ENCODE data around the gene CD44.

CD44 gene

DNA sequence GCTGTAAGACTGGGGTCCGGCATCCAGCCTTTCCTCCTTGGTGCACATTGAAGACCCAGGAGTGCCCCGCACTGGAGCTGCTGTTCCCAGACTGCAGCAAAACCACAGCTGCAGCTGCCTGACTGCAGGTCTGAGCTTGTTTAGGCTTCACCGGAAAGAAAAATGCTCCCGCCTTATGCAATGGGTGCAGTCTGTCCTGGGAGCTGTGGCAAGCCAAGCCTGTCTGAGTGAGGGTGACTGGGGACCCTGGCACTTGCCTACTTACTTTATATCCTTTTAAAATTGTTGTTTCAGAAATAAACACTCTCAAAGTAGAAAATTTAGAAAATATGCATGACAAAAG lies 23.3 kb upstream of the CD44 start:
- H3K9me3 ChIP-seq (ENCODE audit: insufficient read depth, low read length, severe bottlenecking) = no peaks in the 10 kb centered on the region
- H3K27me3 ChIP-seq (ENCODE audit: insufficient read depth, low read length, poor library complexity) = no peaks in the 10 kb centered on the region
- H3K4me3 ChIP-seq (ENCODE audit: low read depth in 1 of 2, low read length in 2 of 2) = no peak overlapping the region
- H4K20me1 ChIP-seq (ENCODE audit: insufficient read depth, low read length) = no peaks in the 10 kb centered on the region
- peak overlapping the region; percentile 32 for H3K4me2 ChIP-seq (ENCODE audit: insufficient read depth, low read length)
- no peak overlapping the region for H3K9ac ChIP-seq (ENCODE audit: low read depth, low read length)
- no peaks in the 10 kb centered on the region for H3K79me2 ChIP-seq (ENCODE audit: insufficient read depth, low read length)
- peak; percentile 84 for ATAC-seq (ENCODE audit: insufficient read depth, low read depth)
- H3K27ac ChIP-seq (ENCODE audit: low read length) = peak overlapping the region; percentile 66
- H3K36me3 ChIP-seq (ENCODE audit: insufficient read depth, low read length) = no peaks in the 10 kb centered on the region
- no peak overlapping the region for H2AFZ ChIP-seq (ENCODE audit: low read depth, low read length)
- peak; percentile 67 for DNase-seq
- TF ChIP-seq, protein P1, sequence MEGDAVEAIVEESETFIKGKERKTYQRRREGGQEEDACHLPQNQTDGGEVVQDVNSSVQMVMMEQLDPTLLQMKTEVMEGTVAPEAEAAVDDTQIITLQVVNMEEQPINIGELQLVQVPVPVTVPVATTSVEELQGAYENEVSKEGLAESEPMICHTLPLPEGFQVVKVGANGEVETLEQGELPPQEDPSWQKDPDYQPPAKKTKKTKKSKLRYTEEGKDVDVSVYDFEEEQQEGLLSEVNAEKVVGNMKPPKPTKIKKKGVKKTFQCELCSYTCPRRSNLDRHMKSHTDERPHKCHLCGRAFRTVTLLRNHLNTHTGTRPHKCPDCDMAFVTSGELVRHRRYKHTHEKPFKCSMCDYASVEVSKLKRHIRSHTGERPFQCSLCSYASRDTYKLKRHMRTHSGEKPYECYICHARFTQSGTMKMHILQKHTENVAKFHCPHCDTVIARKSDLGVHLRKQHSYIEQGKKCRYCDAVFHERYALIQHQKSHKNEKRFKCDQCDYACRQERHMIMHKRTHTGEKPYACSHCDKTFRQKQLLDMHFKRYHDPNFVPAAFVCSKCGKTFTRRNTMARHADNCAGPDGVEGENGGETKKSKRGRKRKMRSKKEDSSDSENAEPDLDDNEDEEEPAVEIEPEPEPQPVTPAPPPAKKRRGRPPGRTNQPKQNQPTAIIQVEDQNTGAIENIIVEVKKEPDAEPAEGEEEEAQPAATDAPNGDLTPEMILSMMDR (IDR thresholded peaks at IDR 0.05; ENCODE audit: borderline replicate concordance, extremely low read depth, low read length, poor library complexity, severe bottlenecking) = peak; percentile 10
- TF ChIP-seq EZH2 (IDR thresholded peaks at IDR 0.05; ENCODE audit: borderline replicate concordance, low read depth, low read length, severe bottlenecking) = no peak
- H3K4me1 ChIP-seq (ENCODE audit: insufficient read depth, low read length) = peaks cover 34% of the 10 kb centered on the region

DNA sequence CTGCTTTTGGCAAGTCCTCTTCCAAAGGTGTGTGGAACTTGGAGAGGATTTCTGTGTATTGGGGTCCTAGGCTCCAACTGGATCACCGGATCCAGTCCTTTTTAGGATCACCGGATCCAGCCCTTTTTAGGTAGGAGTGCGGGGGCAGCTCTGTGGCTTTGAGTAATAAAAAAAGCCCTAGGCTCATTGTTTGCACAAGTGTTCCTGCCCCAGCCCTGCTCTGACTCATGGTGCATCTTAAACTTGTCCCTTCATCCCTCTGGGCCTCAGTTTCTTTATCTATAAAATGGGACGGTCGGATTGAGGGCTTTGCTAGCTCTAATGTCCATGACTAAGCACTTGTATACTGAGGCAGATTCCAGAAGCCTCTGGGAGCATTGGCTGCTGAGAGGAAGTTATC lies 22.7 kb upstream of the CD44 start:
- Histone ChIP-seq H3K9ac (ENCODE audit: low read depth, low read length) (no peak overlapping the region), H4K20me1 (ENCODE audit: insufficient read depth, low read length) (no peaks in the 10 kb centered on the region), H3K9me3 (ENCODE audit: insufficient read depth, low read length, severe bottlenecking) (no peaks in the 10 kb centered on the region), H3K36me3 (ENCODE audit: insufficient read depth, low read length) (no peaks in the 10 kb centered on the region), H3K27me3 (ENCODE audit: insufficient read depth, low read length, poor library complexity) (no peaks in the 10 kb centered on the region), H3K4me2 (ENCODE audit: insufficient read depth, low read length) (no peak overlapping the region; the same call in 1 of the 2 replicates), H3K27ac (ENCODE audit: low read length) (peak overlapping the region; percentile 66), H2AFZ (ENCODE audit: low read depth, low read length) (no peak overlapping the region), H3K4me3 (ENCODE audit: low read depth in 1 of 2, low read length in 2 of 2) (no peak overlapping the region), H3K79me2 (ENCODE audit: insufficient read depth, low read length) (no peaks in the 10 kb centered on the region), H3K4me1 (ENCODE audit: insufficient read depth, low read length) (peaks cover 34% of the 10 kb centered on the region)
- DNase-seq (no peak), ATAC-seq (ENCODE audit: insufficient read depth, low read depth) (no peak)
- TF ChIP-seq, protein P1 (IDR thresholded peaks at IDR 0.05; ENCODE audit: borderline replicate concordance, extremely low read depth, low read length, poor library complexity, severe bottlenecking) = no peak
- TF ChIP-seq EZH2 (IDR thresholded peaks at IDR 0.05; ENCODE audit: borderline replicate concordance, low read depth, low read length, severe bottlenecking) = no peak

DNA sequence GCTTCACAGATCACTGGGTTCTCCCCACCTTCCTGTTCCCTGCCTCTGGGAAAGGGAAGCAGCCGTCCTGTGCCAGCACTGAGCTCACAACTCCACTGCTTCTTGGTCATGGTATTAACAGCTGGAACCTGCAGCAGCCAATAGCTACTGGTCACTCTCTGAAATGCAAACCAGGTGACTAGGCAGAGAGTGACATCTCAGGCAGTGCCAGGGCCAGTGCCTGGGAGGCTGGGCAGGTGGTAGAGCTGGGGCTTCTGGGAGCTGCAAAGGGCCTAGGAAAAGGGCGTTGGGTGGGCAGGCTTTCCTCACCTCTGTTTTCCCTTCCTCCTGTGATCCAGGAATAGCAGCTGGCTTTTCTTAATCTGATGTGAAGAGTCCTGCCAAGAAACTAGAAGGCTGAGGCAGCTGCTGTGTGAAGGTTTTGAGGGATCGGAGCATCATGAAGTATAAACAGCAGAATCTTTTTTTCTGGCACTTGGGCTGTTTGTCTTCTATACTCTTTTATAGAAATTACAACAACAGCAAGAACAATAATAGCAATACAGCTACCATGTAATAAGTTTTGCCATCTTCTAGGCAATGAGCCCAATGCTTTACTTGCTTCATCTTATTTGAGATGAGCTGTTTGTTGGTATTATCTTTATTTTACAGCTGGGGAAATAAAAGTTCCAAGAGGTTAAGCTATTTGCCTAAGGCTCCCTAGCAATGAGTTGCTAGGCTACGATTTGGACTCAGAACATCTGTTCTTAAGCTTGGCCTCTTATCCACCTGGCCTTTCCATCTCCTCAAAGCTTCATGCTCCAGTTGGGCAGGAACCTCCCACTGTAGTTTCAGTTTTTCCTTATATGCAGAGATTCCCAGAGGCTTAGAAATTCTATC lies 22.0 kb upstream of the CD44 start:
- no peaks in the 10 kb centered on the region for H3K27me3 ChIP-seq (ENCODE audit: insufficient read depth, low read length, poor library complexity)
- TF ChIP-seq EZH2 (IDR thresholded peaks at IDR 0.05; ENCODE audit: borderline replicate concordance, low read depth, low read length, severe bottlenecking) = no peak
- TF ChIP-seq, protein P1 (IDR thresholded peaks at IDR 0.05; ENCODE audit: borderline replicate concordance, extremely low read depth, low read length, poor library complexity, severe bottlenecking) = no peak
- no peaks in the 10 kb centered on the region for H3K36me3 ChIP-seq (ENCODE audit: insufficient read depth, low read length)
- no peak overlapping the region for H3K4me2 ChIP-seq (ENCODE audit: insufficient read depth, low read length)
- H3K27ac ChIP-seq (ENCODE audit: low read length) = peak overlapping the region; percentile 66
- ATAC-seq (ENCODE audit: insufficient read depth, low read depth) = no peak
- peaks cover 38% of the 10 kb centered on the region for H3K4me1 ChIP-seq (ENCODE audit: insufficient read depth, low read length)
- H3K9me3 ChIP-seq (ENCODE audit: insufficient read depth, low read length, severe bottlenecking) = no peaks in the 10 kb centered on the region
- no peaks in the 10 kb centered on the region for H3K79me2 ChIP-seq (ENCODE audit: insufficient read depth, low read length)
- no peak overlapping the region for H3K9ac ChIP-seq (ENCODE audit: low read depth, low read length)
- no peaks in the 10 kb centered on the region for H4K20me1 ChIP-seq (ENCODE audit: insufficient read depth, low read length)
- no peak overlapping the region for H3K4me3 ChIP-seq (ENCODE audit: low read depth in 1 of 2, low read length in 2 of 2)
- no peak for DNase-seq
- H2AFZ ChIP-seq (ENCODE audit: low read depth, low read length) = no peak overlapping the region

All from DND-41 (cell line).